ENCODE data around the gene CDHR3.

- TF ChIP-seq CTCF (IDR thresholded peaks at IDR 0.05; ENCODE audit: control extremely low read depth in 1 of 3, insufficient read depth in 1 of 3, low read depth in 1 of 3, low read length in 3 of 3) (no peak), CEBPB (IDR thresholded peaks at IDR 0.05; ENCODE audit: low read depth, low read length) (no peak), EZH2 (IDR thresholded peaks at IDR 0.05; ENCODE audit: low read depth, low read length, severe bottlenecking) (no peak)
Observed at GRCh38 chr7:106048706-106049020, 85.6 kb downstream of the CDHR3 start.
